ENCODE data around the gene HSPB1. TPM values are rescaled to one million over a fixed set of nuclear protein-coding genes. Genes with fewer than 3 reads are reported as not detected.
A peak's percentile ranks its signal among the peaks of the same experiment; 100 is the strongest.

Gene HSPB1
- total and polyA plus RNA-seq, 2 of the 13 experiments (the other 11 are each of a cell fraction or from before 2014, with no cell fraction given), result 21.0 to 38.6 TPM

DNA sequence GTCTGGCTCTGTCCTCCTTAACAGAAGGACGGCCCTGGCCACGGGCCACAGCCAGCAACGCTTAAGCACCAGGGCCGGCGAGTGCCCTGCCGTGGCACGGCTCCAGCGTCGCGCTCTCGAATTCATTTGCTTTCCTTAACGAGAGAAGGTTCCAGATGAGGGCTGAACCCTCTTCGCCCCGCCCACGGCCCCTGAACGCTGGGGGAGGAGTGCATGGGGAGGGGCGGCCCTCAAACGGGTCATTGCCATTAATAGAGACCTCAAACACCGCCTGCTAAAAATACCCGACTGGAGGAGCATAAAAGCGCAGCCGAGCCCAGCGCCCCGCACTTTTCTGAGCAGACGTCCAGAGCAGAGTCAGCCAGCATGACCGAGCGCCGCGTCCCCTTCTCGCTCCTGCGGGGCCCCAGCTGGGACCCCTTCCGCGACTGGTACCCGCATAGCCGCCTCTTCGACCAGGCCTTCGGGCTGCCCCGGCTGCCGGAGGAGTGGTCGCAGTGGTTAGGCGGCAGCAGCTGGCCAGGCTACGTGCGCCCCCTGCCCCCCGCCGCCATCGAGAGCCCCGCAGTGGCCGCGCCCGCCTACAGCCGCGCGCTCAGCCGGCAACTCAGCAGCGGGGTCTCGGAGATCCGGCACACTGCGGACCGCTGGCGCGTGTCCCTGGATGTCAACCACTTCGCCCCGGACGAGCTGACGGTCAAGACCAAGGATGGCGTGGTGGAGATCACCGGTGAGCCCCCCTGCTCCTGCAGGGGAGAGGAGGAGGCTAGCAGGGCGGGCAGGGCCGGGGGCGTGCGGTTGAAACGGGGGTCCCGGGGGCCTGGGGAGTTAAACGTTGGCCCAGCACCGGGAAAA lies at the start of gene HSPB1 (continued):
- TF ChIP-seq ZC3H4 (CRISPR knock-in tag; IDR thresholded peaks at IDR 0.05; ENCODE audit: borderline replicate concordance) (no peak), RBM22 (optimal IDR thresholded peaks at IDR 0.05; ENCODE audit: low read length) (no peak), HOXA7 (CRISPR knock-in tag; IDR thresholded peaks at IDR 0.05) (no peak), SP140L (CRISPR knock-in tag; IDR thresholded peaks at IDR 0.05; ENCODE audit: borderline replicate concordance) (no peak), MATR3 (CRISPR knock-in tag; IDR thresholded peaks at IDR 0.05) (no peak), ZNF543 (CRISPR knock-in tag; IDR thresholded peaks at IDR 0.05) (no peak), TRIM24 (CRISPR knock-in tag; IDR thresholded peaks at IDR 0.05) (no peak), ZNF616 (CRISPR knock-in tag; IDR thresholded peaks at IDR 0.05; ENCODE audit: low read depth) (0 out of 2 replicates have a peak, but pooled peaks have one; percentile 20), RARG (CRISPR knock-in tag; IDR thresholded peaks at IDR 0.05; ENCODE audit: low read depth) (no peak), ZNF549 (CRISPR knock-in tag; IDR thresholded peaks at IDR 0.05) (no peak), YY1 (IDR thresholded peaks at IDR 0.05; ENCODE audit: insufficient read depth, insufficient replicate concordance, low read depth, low read length) (no peak), KDM2A (CRISPR knock-in tag; IDR thresholded peaks at IDR 0.05; ENCODE audit: borderline replicate concordance, low read depth) (peak; percentile 74), ZNF460 (CRISPR knock-in tag; IDR thresholded peaks at IDR 0.05; ENCODE audit: borderline replicate concordance) (no peak)
- TF ChIP-seq, protein P1, sequence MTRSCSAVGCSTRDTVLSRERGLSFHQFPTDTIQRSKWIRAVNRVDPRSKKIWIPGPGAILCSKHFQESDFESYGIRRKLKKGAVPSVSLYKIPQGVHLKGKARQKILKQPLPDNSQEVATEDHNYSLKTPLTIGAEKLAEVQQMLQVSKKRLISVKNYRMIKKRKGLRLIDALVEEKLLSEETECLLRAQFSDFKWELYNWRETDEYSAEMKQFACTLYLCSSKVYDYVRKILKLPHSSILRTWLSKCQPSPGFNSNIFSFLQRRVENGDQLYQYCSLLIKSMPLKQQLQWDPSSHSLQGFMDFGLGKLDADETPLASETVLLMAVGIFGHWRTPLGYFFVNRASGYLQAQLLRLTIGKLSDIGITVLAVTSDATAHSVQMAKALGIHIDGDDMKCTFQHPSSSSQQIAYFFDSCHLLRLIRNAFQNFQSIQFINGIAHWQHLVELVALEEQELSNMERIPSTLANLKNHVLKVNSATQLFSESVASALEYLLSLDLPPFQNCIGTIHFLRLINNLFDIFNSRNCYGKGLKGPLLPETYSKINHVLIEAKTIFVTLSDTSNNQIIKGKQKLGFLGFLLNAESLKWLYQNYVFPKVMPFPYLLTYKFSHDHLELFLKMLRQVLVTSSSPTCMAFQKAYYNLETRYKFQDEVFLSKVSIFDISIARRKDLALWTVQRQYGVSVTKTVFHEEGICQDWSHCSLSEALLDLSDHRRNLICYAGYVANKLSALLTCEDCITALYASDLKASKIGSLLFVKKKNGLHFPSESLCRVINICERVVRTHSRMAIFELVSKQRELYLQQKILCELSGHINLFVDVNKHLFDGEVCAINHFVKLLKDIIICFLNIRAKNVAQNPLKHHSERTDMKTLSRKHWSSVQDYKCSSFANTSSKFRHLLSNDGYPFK (CRISPR knock-in tag; IDR thresholded peaks at IDR 0.05; ENCODE audit: borderline replicate concordance), result peak; percentile 64; the same call in 1 of the 2 replicates
- TF ChIP-seq, protein P2, sequence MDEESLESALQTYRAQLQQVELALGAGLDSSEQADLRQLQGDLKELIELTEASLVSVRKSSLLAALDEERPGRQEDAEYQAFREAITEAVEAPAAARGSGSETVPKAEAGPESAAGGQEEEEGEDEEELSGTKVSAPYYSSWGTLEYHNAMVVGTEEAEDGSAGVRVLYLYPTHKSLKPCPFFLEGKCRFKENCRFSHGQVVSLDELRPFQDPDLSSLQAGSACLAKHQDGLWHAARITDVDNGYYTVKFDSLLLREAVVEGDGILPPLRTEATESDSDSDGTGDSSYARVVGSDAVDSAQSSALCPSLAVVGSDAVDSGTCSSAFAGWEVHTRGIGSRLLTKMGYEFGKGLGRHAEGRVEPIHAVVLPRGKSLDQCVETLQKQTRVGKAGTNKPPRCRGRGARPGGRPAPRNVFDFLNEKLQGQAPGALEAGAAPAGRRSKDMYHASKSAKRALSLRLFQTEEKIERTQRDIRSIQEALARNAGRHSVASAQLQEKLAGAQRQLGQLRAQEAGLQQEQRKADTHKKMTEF (CRISPR knock-in tag; IDR thresholded peaks at IDR 0.05), result peak; percentile 79
- TF ChIP-seq, protein P3, sequence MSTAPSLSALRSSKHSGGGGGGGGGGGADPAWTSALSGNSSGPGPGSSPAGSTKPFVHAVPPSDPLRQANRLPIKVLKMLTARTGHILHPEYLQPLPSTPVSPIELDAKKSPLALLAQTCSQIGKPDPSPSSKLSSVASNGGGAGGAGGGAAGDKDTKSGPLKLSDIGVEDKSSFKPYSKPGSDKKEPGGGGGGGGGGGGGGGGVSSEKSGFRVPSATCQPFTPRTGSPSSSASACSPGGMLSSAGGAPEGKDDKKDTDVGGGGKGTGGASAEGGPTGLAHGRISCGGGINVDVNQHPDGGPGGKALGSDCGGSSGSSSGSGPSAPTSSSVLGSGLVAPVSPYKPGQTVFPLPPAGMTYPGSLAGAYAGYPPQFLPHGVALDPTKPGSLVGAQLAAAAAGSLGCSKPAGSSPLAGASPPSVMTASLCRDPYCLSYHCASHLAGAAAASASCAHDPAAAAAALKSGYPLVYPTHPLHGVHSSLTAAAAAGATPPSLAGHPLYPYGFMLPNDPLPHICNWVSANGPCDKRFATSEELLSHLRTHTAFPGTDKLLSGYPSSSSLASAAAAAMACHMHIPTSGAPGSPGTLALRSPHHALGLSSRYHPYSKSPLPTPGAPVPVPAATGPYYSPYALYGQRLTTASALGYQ (CRISPR knock-in tag; IDR thresholded peaks at IDR 0.05), result 0 out of 2 replicates have a peak, but pooled peaks have one; percentile 42

All from HepG2 (cell line).